Vagina (tissue), 2 donors: Measurements from ENCODE around the gene ANKRD44. TPM values are rescaled to one million over a fixed set of nuclear protein-coding genes. Genes with fewer than 3 reads are reported as not detected.

Experiments
- DNase-seq, 2 donors: peaks; one replicate each; pipeline ENCODE4 v3.0.0-alpha.2; 2017; ENCODE audit errors: extremely low spot score in 2 of 2
- H3K27ac ChIP-seq: fragments of 200-600 bp; sonication (generic); one replicate; pipeline ENCODE4 v1.5.1; 2019
- H3K27me3 ChIP-seq: fragments of 200-600 bp; sonication (generic); one replicate; pipeline ENCODE4 v1.5.1; 2019
- H3K36me3 ChIP-seq, 2 donors: fragments of 200-600 bp; sonication (generic); one replicate each; pipeline ENCODE4 v1.5.1; 2017 to 2019
- H3K4me1 ChIP-seq: fragments of 200-600 bp; sonication (generic); one replicate; pipeline ENCODE4 v1.5.1; 2019
- H3K4me3 ChIP-seq, 2 donors: fragments of 200-600 bp; sonication (generic); 1 replicate in 1 of 2; 2 replicates in 1 of 2; pipeline ENCODE4 v1.5.1; 2016 to 2019
- H3K9me3 ChIP-seq: fragments of 200-600 bp; sonication (generic); one replicate; pipeline ENCODE4 v1.5.1; 2019
- CTCF ChIP-seq, 3 experiments: fragments of 450-650 bp in 2 of 3; fragments of 200-600 bp in 1 of 3; sonication (generic) in 1 of 3; IDR thresholded peaks; one replicate each; pipeline ENCODE4 v1.5.1; 2017 to 2019; ENCODE audit warnings: antibody characterized with exemption in 3 of 3, mild to moderate bottlenecking in 2 of 3, moderate library complexity in 2 of 3
- POLR2A ChIP-seq, 2 donors: fragments of 450-650 bp; IDR thresholded peaks; one replicate each; pipeline ENCODE4 v1.6.1; 2017; ENCODE audit warnings: antibody characterized with exemption in 2 of 2, mild to moderate bottlenecking in 2 of 2, moderate library complexity in 2 of 2
- POLR2AphosphoS5 ChIP-seq, 2 donors: sonication (generic); formaldehyde crosslinking; IDR thresholded peaks; one replicate each; pipeline ENCODE4 v1.9.0; 2017; ENCODE audit warnings: antibody characterized with exemption in 2 of 2, mild to moderate bottlenecking in 2 of 2, low read depth in 1 of 2; ENCODE audit not compliant: insufficient read depth in 1 of 2
- intact Hi-C: fragments of 100-400 bp; cut with DNase I; formaldehyde crosslinking; loops from one replicate; pipeline ENCODE4 v1.15.1; 2023
- total RNA-seq: library from RNA; depleted of rRNA; stranded (reverse); fragments of >200 nt; gene quantifications from one replicate; pipeline ENCODE4 v1.2.3, GENCODE V29; 2016

The ANKRD44 gene
- total RNA-seq, 1 donor from 2014 or later: 46.4 TPM

- Histone ChIP-seq H3K9me3 (no peaks in the 10 kb centered on the region), H3K27ac (no peak overlapping the region), H3K27me3 (no peaks in the 10 kb centered on the region), H3K4me3 (no peak overlapping the region), H3K4me1 (peaks cover 34% of the 10 kb centered on the region), H3K36me3 (peaks cover 0 to 11% of the 10 kb centered on the region in 2 donors)
- intact Hi-C loops: no loop called here
- TF ChIP-seq POLR2AphosphoS5 (IDR thresholded peaks at IDR 0.05; ENCODE audit: insufficient read depth in 1 of 2, low read depth in 1 of 2): no peak
- TF ChIP-seq CTCF (IDR thresholded peaks at IDR 0.05): no peak
- no peak for DNase-seq
These were observed 233.9 kb downstream of the ANKRD44 start for GRCh38 chr2:197076652-197077051.

- H3K36me3 ChIP-seq: peaks cover 0 to 8% of the 10 kb centered on the region in 2 donors
- no peaks in the 10 kb centered on the region for H3K9me3 ChIP-seq
- TF ChIP-seq POLR2A (IDR thresholded peaks at IDR 0.05) (no peak), CTCF (IDR thresholded peaks at IDR 0.05) (no peak), POLR2AphosphoS5 (IDR thresholded peaks at IDR 0.05; ENCODE audit: insufficient read depth in 1 of 2, low read depth in 1 of 2) (no peak)
- intact Hi-C loops: loop anchor here (2.0 kb wide), 1 partner anchor 43 kb away; no protein-coding TSS in a partner anchor
- peaks cover 39% of the 10 kb centered on the region for H3K4me1 ChIP-seq
- H3K27me3 ChIP-seq: no peaks in the 10 kb centered on the region
- H3K4me3 ChIP-seq: no peak overlapping the region
- no peak overlapping the region for H3K27ac ChIP-seq
- no peak for DNase-seq
These were observed 234.7 kb downstream of the ANKRD44 start for GRCh38 chr2:197075754-197076337.

- no peak overlapping the region for H3K27ac ChIP-seq
- intact Hi-C loops: loop anchor here (2.0 kb wide), 1 partner anchor 42 kb away; no protein-coding TSS in a partner anchor
- TF ChIP-seq CTCF (IDR thresholded peaks at IDR 0.05) (no peak), POLR2AphosphoS5 (IDR thresholded peaks at IDR 0.05; ENCODE audit: insufficient read depth in 1 of 2, low read depth in 1 of 2) (no peak), POLR2A (IDR thresholded peaks at IDR 0.05) (no peak)
These were observed 235.3 kb downstream of the ANKRD44 start for GRCh38 chr2:197075281-197075680.

GRCh38 chr2:197073701-197074433, 236.7 kb downstream of the ANKRD44 start:
- DNase-seq: no peak
- TF ChIP-seq POLR2A (IDR thresholded peaks at IDR 0.05): no peak
- no peak for TF ChIP-seq CTCF (IDR thresholded peaks at IDR 0.05)
- TF ChIP-seq POLR2AphosphoS5 (IDR thresholded peaks at IDR 0.05; ENCODE audit: insufficient read depth in 1 of 2, low read depth in 1 of 2): no peak
- intact Hi-C loops: loop anchor here (2.0 kb wide), 1 partner anchor 41 kb away; no protein-coding TSS in a partner anchor
- H3K4me1 ChIP-seq: peaks cover 30% of the 10 kb centered on the region
- peaks cover 0 to 8% of the 10 kb centered on the region in 2 donors for H3K36me3 ChIP-seq
- H3K27ac ChIP-seq: no peak overlapping the region
- H3K4me3 ChIP-seq: no peak overlapping the region
- H3K27me3 ChIP-seq: no peaks in the 10 kb centered on the region
- no peaks in the 10 kb centered on the region for H3K9me3 ChIP-seq

More at GRCh38 chr2:197075281-197075680, 235.3 kb downstream of the ANKRD44 start:
- Histone ChIP-seq H3K4me3 (no peak overlapping the region), H3K4me1 (peaks cover 37% of the 10 kb centered on the region), H3K36me3 (peaks cover 0 to 8% of the 10 kb centered on the region in 2 donors), H3K9me3 (no peaks in the 10 kb centered on the region), H3K27me3 (no peaks in the 10 kb centered on the region)
- DNase-seq: no peak

GRCh38 chr2:197073270-197073669, 237.3 kb downstream of the ANKRD44 start:
- DNase-seq: no peak
- intact Hi-C loops: no loop called here
- Histone ChIP-seq H3K27ac (no peak overlapping the region), H3K4me1 (peaks cover 30% of the 10 kb centered on the region), H3K27me3 (no peaks in the 10 kb centered on the region), H3K36me3 (peaks cover 0 to 4% of the 10 kb centered on the region in 2 donors), H3K9me3 (no peaks in the 10 kb centered on the region), H3K4me3 (no peak overlapping the region)
- TF ChIP-seq POLR2A (IDR thresholded peaks at IDR 0.05) (no peak), POLR2AphosphoS5 (IDR thresholded peaks at IDR 0.05; ENCODE audit: insufficient read depth in 1 of 2, low read depth in 1 of 2) (no peak), CTCF (IDR thresholded peaks at IDR 0.05) (no peak)
